ENCODE data around the gene MOCS2.

DNA sequence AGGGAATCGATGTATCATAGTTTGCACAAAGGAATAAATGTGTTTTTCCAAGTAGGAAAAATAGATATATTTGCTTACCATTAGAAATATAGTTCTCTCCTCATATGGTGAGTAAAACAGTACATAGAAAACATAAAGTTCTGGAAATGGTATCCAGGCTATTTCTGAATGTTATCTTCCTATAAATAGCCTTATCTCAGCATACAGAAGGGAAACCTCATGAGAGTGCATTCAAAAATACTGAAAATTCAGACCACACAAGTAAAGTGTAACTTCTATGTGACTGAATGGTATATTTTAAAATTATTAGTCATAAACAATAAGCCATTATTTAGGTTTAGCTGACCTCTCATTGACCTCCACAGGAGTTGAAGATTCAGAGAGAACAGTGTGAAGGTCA is 43.5 kb downstream of the MOCS2 start:
- TF ChIP-seq POLR2A (conservative IDR thresholded peaks at IDR 0.05) (no peak), JUNB (CRISPR knock-in tag; conservative IDR thresholded peaks at IDR 0.05) (no peak), POLR2AphosphoS2 (IDR thresholded peaks at IDR 0.05; ENCODE audit: low read length) (no peak), KDM5B (IDR thresholded peaks at IDR 0.05; ENCODE audit: insufficient replicate concordance, low read depth, low read length) (no peak), YY1 (IDR thresholded peaks at IDR 0.05; ENCODE audit: borderline replicate concordance in 1 of 3, control insufficient read depth in 1 of 3, extremely low read depth in 1 of 3, insufficient read depth in 3 of 3, insufficient read length in 1 of 3, insufficient replicate concordance in 2 of 3, low read depth in 1 of 3, low read length in 2 of 3) (no peak), NFE2 (IDR thresholded peaks at IDR 0.05; ENCODE audit: low read depth) (no peak)

Measured in K562 (cell line).